GM15510 (cell line): ENCODE results near the gene MPC2.

Experiments used
- POLR2A ChIP-seq: IDR thresholded peaks from 3 replicates; pipeline ENCODE4 v1.6.1; 2011; ENCODE audit warnings: borderline replicate concordance; ENCODE audit not compliant: insufficient read length; ENCODE audit errors: extremely low read depth

The MPC2 gene

GRCh38 chr1:167898578-167899222, 38.2 kb downstream of the MPC2 start:
- no peak for TF ChIP-seq POLR2A

- TF ChIP-seq POLR2A: no peak
Observed at GRCh38 chr1:167893798-167894197, 43.1 kb downstream of the MPC2 start.

GRCh38 chr1:167890400-167890799, 46.5 kb downstream of the MPC2 start:
- TF ChIP-seq POLR2A: no peak

- no peak for TF ChIP-seq POLR2A
Observed at GRCh38 chr1:167882376-167882775, 54.5 kb downstream of the MPC2 start.

GRCh38 chr1:167881786-167882185, 55.1 kb downstream of the MPC2 start:
- no peak for TF ChIP-seq POLR2A

- no peak for TF ChIP-seq POLR2A
Observed at GRCh38 chr1:167881069-167881468, 55.8 kb downstream of the MPC2 start.

- TF ChIP-seq POLR2A: no peak
Observed at GRCh38 chr1:167880580-167881021, 56.3 kb downstream of the MPC2 start.

GRCh38 chr1:167879508-167879907, 57.4 kb downstream of the MPC2 start:
- no peak for TF ChIP-seq POLR2A

GRCh38 chr1:167878372-167879160, 58.3 kb downstream of the MPC2 start:
- TF ChIP-seq POLR2A: no peak

- TF ChIP-seq POLR2A: no peak
Observed at GRCh38 chr1:167876597-167877175, 60.2 kb downstream of the MPC2 start.

- TF ChIP-seq POLR2A: no peak
Observed at GRCh38 chr1:167871331-167871730, 65.5 kb downstream of the MPC2 start.
